ENCODE results near the gene OSBPL9.
"Not testable (repeated sequence)": the region's sequence is repeated elsewhere in the genome, so short reads cannot be mapped to it uniquely, and the experiment has no call there.

Gene OSBPL9

GRCh38 chr1:51664421-51665240 is 47.7 kb downstream of the OSBPL9 start:
- no peak for DNase-seq (ENCODE audit: low read depth in 1 of 2, low spot score in 1 of 2)

DNA sequence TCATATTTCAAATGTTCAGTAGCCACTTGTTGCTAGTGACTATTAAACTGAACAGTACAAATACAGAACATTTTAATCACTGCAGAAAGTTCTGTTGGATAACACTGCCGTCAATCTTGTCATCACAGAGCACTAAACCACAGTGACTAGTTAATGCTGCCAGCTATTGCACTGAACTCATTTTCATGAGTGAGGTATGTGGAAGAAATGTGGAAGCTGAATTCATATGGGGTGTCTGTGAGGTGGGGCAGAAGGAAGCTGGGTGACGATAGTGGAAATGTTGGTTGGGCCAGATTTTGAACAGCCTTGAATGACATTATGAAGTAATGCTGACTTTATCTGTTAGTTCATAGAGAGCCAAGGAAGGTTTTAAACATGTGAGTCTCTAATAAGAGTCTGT is 49.6 kb downstream of the OSBPL9 start:
- no peak for DNase-seq (ENCODE audit: low read depth in 1 of 2, low spot score in 1 of 2)

DNA sequence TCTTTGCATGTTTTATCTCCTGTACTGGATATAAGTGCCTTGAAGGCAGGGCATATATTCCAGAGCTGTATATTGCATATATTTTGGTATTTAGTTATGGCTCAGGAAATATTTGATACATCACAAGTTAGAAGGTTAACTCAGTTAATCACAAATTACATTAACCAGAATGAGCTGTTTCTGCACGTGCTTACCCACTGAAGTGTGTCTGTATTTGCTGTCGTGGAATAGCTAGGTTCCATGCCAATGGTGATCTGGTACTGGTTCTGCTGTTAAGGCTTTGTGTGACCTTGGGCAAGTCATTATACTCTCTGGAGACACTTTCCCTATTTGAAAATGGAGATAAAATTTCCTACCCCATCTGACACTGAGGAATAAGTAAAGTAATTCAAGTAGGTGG is 50.7 kb downstream of the OSBPL9 start:
- no peak for DNase-seq (ENCODE audit: low read depth in 1 of 2, low spot score in 1 of 2)

- no peak for DNase-seq (ENCODE audit: low read depth in 1 of 2, low spot score in 1 of 2)
These were observed 52.4 kb downstream of the OSBPL9 start for GRCh38 chr1:51669272-51669671.

- no peak for DNase-seq (ENCODE audit: low read depth in 1 of 2, low spot score in 1 of 2)
These were observed 52.9 kb downstream of the OSBPL9 start for GRCh38 chr1:51669816-51670215.

- no peak for DNase-seq (ENCODE audit: low read depth in 1 of 2, low spot score in 1 of 2)
These were observed 54.8 kb downstream of the OSBPL9 start for GRCh38 chr1:51671527-51672325.

DNA sequence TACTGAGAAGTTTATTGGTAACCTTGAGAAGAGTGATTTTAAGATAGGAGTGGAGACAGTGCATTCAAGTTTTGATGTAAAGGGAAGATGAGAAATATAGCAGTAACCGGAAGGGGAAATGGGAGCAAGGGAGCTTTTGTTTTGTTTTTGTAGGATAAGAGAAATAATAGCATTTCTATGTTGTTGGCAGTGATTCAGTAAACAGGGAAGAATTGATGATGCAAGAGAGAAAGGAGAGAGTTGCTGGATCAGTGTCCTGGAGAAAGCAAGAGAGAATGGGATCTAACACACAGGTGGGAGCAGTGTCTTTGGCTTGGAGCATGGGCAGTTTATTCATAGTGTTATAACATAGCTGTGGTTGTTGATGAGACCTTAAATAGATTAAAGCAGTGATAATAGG is 56.4 kb downstream of the OSBPL9 start:
- no peak for DNase-seq (ENCODE audit: low read depth in 1 of 2, low spot score in 1 of 2)

DNA sequence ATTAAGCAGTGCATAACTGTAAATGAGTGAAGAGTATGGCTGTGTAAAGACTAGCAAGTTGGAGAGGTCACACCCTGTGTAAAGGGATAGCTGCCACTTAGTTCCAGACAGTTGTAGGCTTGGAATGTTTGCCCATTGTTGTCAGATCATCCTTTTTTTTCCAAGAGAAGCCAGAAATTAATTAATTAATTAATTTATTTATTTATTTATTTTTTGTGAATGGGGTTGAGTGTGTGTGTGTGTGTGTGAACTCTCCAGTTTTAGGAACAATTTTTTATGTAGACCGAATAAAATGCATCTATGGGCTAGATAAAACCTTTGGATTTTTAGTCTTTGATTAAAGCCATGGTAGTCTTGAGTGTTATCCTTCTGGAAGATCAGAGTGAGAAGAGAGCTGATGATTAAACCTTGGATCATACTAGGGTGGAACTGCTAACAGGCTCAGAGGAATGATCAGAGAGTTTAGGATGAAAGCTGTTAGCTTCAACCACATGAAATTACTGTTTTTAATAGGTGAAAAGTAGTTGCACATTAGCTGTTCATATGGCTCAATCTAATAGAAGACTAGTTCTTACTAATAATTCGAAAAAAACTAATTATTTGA is 58.4 kb downstream of the OSBPL9 start:
- DNase-seq (ENCODE audit: low read depth in 1 of 2, low spot score in 1 of 2) = no peak

DNA sequence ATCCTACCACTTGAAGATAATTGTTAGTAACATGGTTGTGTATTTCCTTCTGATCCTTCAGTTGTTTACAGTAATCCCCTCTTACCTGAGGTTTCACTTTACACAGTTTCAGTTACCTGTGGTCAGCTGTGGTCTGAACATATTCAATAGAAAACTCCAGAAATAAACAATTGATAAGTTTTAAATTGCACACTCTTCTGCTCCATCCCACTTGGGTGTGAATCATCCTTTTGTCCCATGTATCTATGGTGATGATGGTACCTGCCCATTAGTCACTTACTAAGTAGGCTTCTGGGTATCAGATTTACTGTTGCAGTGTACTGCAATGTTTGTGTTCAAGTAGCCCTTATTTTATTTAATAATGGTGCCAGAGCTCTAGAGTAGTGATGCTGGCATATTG is 62.5 kb downstream of the OSBPL9 start:
- no peak for DNase-seq (ENCODE audit: low read depth in 1 of 2, low spot score in 1 of 2)

DNA sequence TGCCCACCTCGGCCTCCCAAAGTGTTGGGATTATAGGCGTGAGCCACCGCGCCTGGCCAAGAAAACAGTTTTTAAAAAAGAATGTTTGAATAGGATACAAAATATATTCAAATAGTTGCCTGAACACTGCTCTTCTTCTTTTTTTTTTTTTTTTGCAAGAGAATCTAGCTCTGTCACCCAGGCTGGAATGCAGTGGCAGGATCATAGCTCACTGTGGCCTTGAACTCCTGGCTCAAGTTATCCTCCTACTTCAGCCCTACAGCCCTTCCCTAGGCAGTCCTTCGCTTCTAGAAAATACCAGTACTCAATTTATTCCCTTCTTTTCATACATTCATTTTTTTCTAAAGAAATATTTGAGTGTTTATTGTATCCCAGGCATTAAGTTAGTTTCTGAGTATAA is 67.9 kb downstream of the OSBPL9 start:
- no peak for DNase-seq (ENCODE audit: low read depth in 1 of 2, low spot score in 1 of 2)

- DNase-seq (ENCODE audit: low read depth in 1 of 2, low spot score in 1 of 2) = no peak
These were observed 69.6 kb downstream of the OSBPL9 start for GRCh38 chr1:51686450-51686849.

DNA sequence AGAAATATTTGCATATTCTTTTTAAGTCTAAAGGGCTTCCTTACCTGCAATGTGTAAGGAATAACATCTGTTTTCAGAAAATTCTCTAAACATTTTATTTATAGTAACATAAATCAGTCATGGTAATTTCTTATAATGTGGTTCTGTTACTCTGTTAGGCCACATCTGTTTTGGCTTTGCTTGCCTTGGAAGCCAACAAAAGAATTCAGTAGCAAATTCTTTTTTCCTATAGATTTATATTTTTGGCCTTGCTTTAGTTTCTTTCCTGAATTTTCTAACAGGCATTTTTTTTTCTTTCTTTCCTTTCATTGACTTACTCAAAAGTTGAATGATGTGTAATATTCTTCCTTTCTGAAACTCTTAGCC is 72.2 kb downstream of the OSBPL9 start:
- DNase-seq (ENCODE audit: low read depth in 1 of 2, low spot score in 1 of 2) = no peak

DNA sequence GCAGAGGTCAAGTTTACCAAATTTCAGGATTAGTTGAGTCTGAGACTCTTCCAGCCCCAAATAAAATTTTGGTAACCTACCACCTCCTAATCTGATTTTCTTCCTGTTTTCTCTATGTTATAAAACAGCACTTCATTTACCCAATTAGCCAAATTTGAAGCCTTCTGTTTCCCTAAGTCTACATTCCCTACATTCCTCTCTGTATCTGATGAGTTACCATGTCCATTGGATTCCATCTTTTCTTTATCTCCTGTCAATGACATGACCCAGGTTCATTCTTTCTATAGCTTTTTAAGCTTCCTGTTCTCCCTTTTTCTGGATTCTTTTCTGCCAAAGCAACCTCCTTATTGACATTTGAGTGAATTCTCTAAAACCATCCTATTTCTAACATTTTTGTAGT is 72.8 kb downstream of the OSBPL9 start:
- DNase-seq (ENCODE audit: low read depth in 1 of 2, low spot score in 1 of 2) = no peak

DNA sequence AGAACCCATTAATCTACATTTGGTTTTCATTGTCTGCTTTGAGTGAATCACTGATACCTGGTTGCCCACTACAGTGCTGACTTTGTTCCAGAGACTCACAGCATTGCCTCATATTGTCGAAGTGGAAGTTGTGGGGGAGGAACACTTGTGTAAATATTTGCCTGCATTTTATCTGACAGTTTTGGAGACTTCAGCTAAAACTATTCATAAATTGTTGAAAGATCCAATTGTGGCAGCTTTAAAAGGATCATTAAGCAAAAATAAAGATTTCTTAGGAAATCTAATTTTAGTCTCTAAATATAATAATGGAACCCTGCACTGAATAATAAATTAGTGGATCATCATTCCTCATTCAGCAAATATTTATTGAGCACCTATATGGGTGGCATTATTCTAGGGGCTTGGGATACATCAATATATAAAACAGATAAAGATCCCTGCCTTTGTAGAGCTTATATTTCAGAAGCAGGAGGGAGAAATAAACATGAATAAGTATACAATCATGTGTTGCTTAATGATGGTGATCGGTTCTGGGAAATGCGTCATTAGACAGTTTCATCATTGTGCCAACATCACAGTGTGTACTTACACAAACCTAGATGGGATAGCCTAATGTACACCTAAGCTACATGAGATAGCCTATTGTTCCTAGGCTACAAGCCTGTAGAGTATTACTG is 73.5 kb downstream of the OSBPL9 start:
- DNase-seq (ENCODE audit: low read depth in 1 of 2, low spot score in 1 of 2) = no peak

GRCh38 chr1:51691920-51692319 is 75.0 kb downstream of the OSBPL9 start:
- DNase-seq (ENCODE audit: low read depth in 1 of 2, low spot score in 1 of 2) = no peak

DNA sequence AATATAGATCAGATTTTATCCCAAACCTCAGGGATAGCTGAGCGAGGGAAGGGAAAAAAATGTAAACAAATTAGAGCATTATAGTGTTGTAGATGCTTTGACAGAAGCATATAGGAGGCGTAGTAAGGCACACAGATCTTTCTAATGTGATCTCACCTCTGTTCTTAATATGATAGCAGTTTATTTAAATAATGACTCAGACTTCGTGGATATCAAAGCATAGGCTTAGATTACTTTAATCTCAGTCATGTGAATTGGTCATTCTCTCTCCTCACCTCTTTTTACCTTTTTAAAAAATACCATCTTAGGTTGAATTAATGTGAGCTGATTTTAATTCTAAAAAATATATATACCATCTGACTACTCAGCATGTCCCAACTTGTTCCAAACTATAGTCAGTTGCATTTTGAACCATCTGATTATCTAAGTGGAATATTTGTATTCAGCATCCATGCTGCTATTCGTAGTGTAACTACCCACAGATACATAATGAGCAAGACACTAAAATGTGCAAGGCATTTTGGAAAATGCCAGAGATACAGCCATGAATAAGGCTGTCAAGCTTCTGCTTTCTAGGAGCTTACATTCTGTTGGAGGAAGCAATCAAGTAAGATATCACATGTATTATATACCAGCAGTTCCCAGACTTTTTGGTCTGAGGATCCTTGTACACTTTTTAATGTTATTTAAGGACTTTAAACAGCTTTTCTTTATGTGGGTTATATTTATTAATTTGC is 76.7 kb downstream of the OSBPL9 start:
- no peak for DNase-seq (ENCODE audit: low read depth in 1 of 2, low spot score in 1 of 2)

- DNase-seq (ENCODE audit: low read depth in 1 of 2, low spot score in 1 of 2) = no peak
These were observed 80.3 kb downstream of the OSBPL9 start for GRCh38 chr1:51697166-51697565.

DNA sequence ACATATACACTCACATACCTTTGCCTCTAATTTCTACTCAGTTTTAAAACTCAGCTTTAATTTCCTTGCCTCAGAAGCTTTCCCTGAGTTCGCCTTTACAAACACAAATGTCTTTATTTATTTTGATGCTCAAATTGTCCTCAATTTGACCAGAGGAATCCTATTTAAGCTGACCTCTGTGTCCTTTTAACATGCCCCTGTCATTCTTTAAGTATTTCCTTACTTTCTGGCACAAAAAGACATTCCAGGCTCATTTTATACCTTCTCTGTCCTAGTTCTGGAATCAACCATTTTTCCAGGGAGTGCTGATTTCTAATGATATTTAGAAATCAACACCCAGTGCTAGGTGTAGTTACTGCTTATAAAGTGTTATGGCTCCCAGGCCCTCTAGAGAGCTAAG is 82.5 kb downstream of the OSBPL9 start:
- DNase-seq (ENCODE audit: low read depth in 1 of 2, low spot score in 1 of 2) = no peak

- DNase-seq (ENCODE audit: low read depth in 1 of 2, low spot score in 1 of 2) = not testable (repeated sequence)
These were observed 84.9 kb downstream of the OSBPL9 start for GRCh38 chr1:51701782-51702181.

DNA sequence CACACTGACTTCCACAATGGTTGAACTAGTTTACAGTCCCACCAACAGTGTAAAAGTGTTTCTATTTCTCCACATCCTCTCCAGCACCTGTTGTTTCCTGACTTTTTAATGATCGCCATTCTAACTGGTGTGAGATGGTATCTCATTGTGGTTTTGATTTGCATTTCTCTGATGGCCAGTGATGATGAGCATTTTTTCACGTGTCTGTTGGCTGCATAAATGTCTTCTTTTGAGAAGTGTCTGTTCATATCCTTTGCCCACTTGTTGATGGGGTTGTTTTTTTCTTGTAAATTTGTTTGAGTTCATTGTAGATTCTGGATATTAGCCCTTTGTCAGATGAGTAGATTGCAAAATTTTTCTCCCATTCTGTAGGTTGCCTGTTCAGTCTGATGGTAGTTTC is 85.3 kb downstream of the OSBPL9 start:
- DNase-seq (ENCODE audit: low read depth in 1 of 2, low spot score in 1 of 2) = not testable (repeated sequence)

DNA sequence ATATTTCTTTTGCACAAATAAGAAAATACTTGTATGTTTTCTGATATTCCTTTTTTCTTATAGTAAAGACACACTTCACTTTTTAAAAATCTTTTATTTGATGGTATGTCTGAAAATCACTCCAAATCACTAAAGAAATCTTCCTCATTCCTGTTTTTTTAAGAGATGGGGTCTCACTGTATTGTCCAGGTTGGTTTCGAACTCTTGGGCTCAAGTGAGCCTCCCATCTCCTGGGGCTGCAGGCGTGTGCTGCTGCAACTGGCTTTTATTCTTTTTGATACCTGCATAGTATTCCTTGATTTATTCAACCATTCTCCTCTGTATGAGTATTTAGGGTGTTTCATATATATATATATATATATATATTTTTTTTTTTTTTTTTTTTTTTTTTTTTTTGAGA is 88.1 kb downstream of the OSBPL9 start:
- DNase-seq (ENCODE audit: low read depth in 1 of 2, low spot score in 1 of 2) = no peak
